HCT116 (cell line): ENCODE results near the gene CCDC28B. TPM values are rescaled to one million over a fixed set of nuclear protein-coding genes. Genes with fewer than 3 reads are reported as not detected.
A peak's percentile ranks its signal among the peaks of the same experiment; 100 is the strongest.

Experiments
- ATAC-seq: fragments of 200-7000 bp; cut with Tn5 transposase; 2 replicates; pipeline ENCODE4 v1.9.1; 2020; ENCODE audit warnings: mild to moderate bottlenecking, moderate library complexity
- BruUV-seq: library from RNA; stranded (reverse); fragments of 400-500 nt; replicated peaks from 2 replicates; lab custom pipeline; 2021; lab: Mats Ljungman, UMichigan
- CTCF ChIA-PET: fragments of 300-600 bp; sonication (Branson Sonifier 250); formaldehyde crosslinking; loops from one replicate; lab custom pipeline; 2021; ENCODE audit warnings: antibody characterized with exemption; lab: Charles Lee
- POLR2A ChIA-PET: fragments of 300-600, 350-600 bp; sonication (Branson Sonifier 250); formaldehyde crosslinking; loops from one replicate; lab custom pipeline; 2021; ENCODE audit warnings: antibody characterized with exemption; lab: Charles Lee
- RAD21 ChIA-PET, 2 experiments: fragments of 300-600 bp; sonication (Branson Sonifier 250); formaldehyde crosslinking; loops; one replicate each; lab custom pipeline; 2023; ENCODE audit warnings: low total read pairs in 2 of 2; ENCODE audit not compliant: uncharacterized antibody in 2 of 2, unreplicated experiment in 2 of 2, low non-redundant PET in 1 of 2; lab: Charles Lee
- DNase-seq: peaks from one replicate; pipeline ENCODE4 v3.0.0-alpha.2; 2010; ENCODE audit warnings: low read depth, low spot score
- H2AFZ ChIP-seq: fragments of 200-600 bp; shearing (Covaris generic), sonication (generic); 2 replicates; pipeline ENCODE4 v1.6.1; 2017; ENCODE audit warnings: low read depth, mixed run types, mixed read lengths, antibody characterized with exemption, low read length; ENCODE audit not compliant: poor library complexity, severe bottlenecking
- H3K27ac ChIP-seq: 2 replicates; pipeline ENCODE4 v1.5.1; 2012; ENCODE audit warnings: low read depth, low read length
- H3K27me3 ChIP-seq: fragments of 200-600 bp; sonication (generic); 2 replicates; pipeline ENCODE4 v1.6.1; 2016; ENCODE audit warnings: mixed run types, low read length, mixed read lengths; ENCODE audit not compliant: insufficient read depth
- H3K36me3 ChIP-seq, 2 experiments: fragments of 200-500 bp in 1 of 2; fragments of 200-600 bp in 1 of 2; sonication (Bioruptor generic) in 1 of 2; sonication (generic) in 1 of 2; 2 replicates each; pipeline versions ENCODE4 v1.5.1 to v1.6.1; 2014 to 2016; ENCODE audit warnings: low read length in 2 of 2, inconsistent platforms in 1 of 2, mixed read lengths in 1 of 2, mixed run types in 1 of 2; ENCODE audit not compliant: insufficient read depth in 2 of 2, control insufficient read depth in 1 of 2
- H3K4me1 ChIP-seq, 2 experiments: fragments of 200-600 bp in 1 of 2; sonication (generic) in 1 of 2; 2 replicates each; pipeline versions ENCODE4 v1.5.1 to v1.6.1; 2012 to 2017; ENCODE audit warnings: low read length in 2 of 2, inconsistent platforms in 1 of 2, mild to moderate bottlenecking in 1 of 2, mixed read lengths in 1 of 2, mixed run types in 1 of 2, moderate library complexity in 1 of 2; ENCODE audit not compliant: insufficient read depth in 2 of 2, control insufficient read depth in 1 of 2
- H3K4me2 ChIP-seq: fragments of 200-600 bp; sonication (generic); 2 replicates; pipeline ENCODE4 v1.6.1; 2017; ENCODE audit warnings: mixed run types, low read length, mixed read lengths
- H3K4me3 ChIP-seq, 2 experiments: fragments of 200-600 bp in 1 of 2; sonication (generic) in 1 of 2; replicated peaks in 1 of 2; 2 replicates each; pipeline ENCODE4 v1.5.1; 2011 to 2016; ENCODE audit warnings: low read length in 2 of 2, control low read depth in 1 of 2, low read depth in 1 of 2, mild to moderate bottlenecking in 1 of 2, mixed read lengths in 1 of 2, mixed run types in 1 of 2
- H3K79me2 ChIP-seq: fragments of 200-600 bp; sonication (generic); 2 replicates; pipeline ENCODE4 v1.6.1; 2017; ENCODE audit warnings: mild to moderate bottlenecking, mixed run types, low read length, moderate library complexity, mixed read lengths; ENCODE audit not compliant: insufficient read depth
- H3K9ac ChIP-seq: fragments of 200-600 bp; sonication (generic); 2 replicates; pipeline ENCODE4 v1.6.1; 2016; ENCODE audit warnings: low read length, mixed read lengths
- H3K9me2 ChIP-seq: fragments of 200-600 bp; sonication (generic), shearing (Covaris generic); 2 replicates; pipeline ENCODE4 v1.6.1; 2017; ENCODE audit warnings: mixed run types, mild to moderate bottlenecking, moderate library complexity; ENCODE audit not compliant: insufficient read depth
- H3K9me3 ChIP-seq, 2 experiments: fragments of 200-500 bp in 1 of 2; fragments of 200-600 bp in 1 of 2; sonication (Bioruptor generic) in 1 of 2; sonication (generic) in 1 of 2; 2 replicates each; pipeline ENCODE4 v1.6.1; 2014 to 2017; ENCODE audit warnings: low read length in 2 of 2, mixed read lengths in 2 of 2, inconsistent platforms in 1 of 2, low read depth in 1 of 2, mild to moderate bottlenecking in 1 of 2, mixed run types in 1 of 2, moderate library complexity in 1 of 2; ENCODE audit not compliant: control insufficient read depth in 1 of 2, insufficient read depth in 1 of 2
- H4K20me1 ChIP-seq: fragments of 200-600 bp; sonication (generic), shearing (Covaris generic); 2 replicates; pipeline ENCODE4 v1.6.1; 2017; ENCODE audit warnings: mixed run types, mild to moderate bottlenecking, moderate library complexity; ENCODE audit not compliant: insufficient read depth
- CBX3 ChIP-seq: IDR thresholded peaks from 2 replicates; pipeline ENCODE4 v1.6.1; 2012; ENCODE audit warnings: low read depth
- ELF1 ChIP-seq: IDR thresholded peaks from 2 replicates; pipeline ENCODE4 v1.6.1; 2012; ENCODE audit warnings: low read depth, borderline replicate concordance
- JUND ChIP-seq: IDR thresholded peaks from 2 replicates; pipeline ENCODE4 v1.6.1; 2012
- MAX ChIP-seq: IDR thresholded peaks from 2 replicates; pipeline ENCODE4 v1.6.1; 2012
- POLR2AphosphoS5 ChIP-seq: IDR thresholded peaks from 2 replicates; pipeline ENCODE4 v1.6.1; 2011; ENCODE audit warnings: mild to moderate bottlenecking, low read depth, low read length, moderate library complexity
- RAD21 ChIP-seq: IDR thresholded peaks from 2 replicates; pipeline ENCODE4 v1.6.1; 2012; ENCODE audit warnings: low read depth, mild to moderate bottlenecking
- REST ChIP-seq: IDR thresholded peaks from 2 replicates; pipeline ENCODE4 v1.6.1; 2012; ENCODE audit warnings: low read depth
- SP1 ChIP-seq: IDR thresholded peaks from 2 replicates; pipeline ENCODE4 v1.6.1; 2012; ENCODE audit warnings: low read depth
- TCF7L2 ChIP-seq: IDR thresholded peaks from 2 replicates; pipeline ENCODE4 v1.7.0; 2011; ENCODE audit warnings: borderline replicate concordance, inconsistent platforms; ENCODE audit not compliant: insufficient read depth, insufficient read length; ENCODE audit errors: extremely low read depth
- ZBTB33 ChIP-seq: IDR thresholded peaks from 2 replicates; pipeline ENCODE4 v1.6.1; 2011; ENCODE audit warnings: mild to moderate bottlenecking, low read length, moderate library complexity; ENCODE audit not compliant: insufficient replicate concordance; ENCODE audit errors: extremely low read depth
- intact Hi-C: fragments of 100-400 bp; cut with micrococcal nuclease; formaldehyde crosslinking; loops from 2 replicates; pipeline ENCODE4 v1.10.0; 2022
- total RNA-seq: library from RNA; stranded (reverse); gene quantifications from one replicate; pipeline ENCODE4 v1.2.1, GENCODE V29; 2021; ENCODE audit not compliant: unreplicated experiment

The CCDC28B gene
- total RNA-seq, 1 experiment from 2014 or later, result 5.9 TPM

- peaks cover 5 to 10% of the 10 kb centered on the region in 2 experiments; a peak in 3 of 4 replicates for H3K4me1 ChIP-seq
- H3K4me2 ChIP-seq, result no peak overlapping the region
- no peak for ATAC-seq
- H2AFZ ChIP-seq, result no peak overlapping the region
- BruUV-seq, result no TSS peak
- TF ChIP-seq POLR2AphosphoS5, result 0 out of 2 replicates have a peak, but pooled peaks have one; percentile 6
- no peak for TF ChIP-seq SP1
- TF ChIP-seq, all 23 proteins: peak for 1
- Histone ChIP-seq H3K36me3 (peaks cover 37 to 62% of the 10 kb centered on the region in 2 experiments), H3K9me2 (no peaks in the 10 kb centered on the region), H4K20me1 (no peaks in the 10 kb centered on the region; the same call in 1 of the 2 replicates), H3K9ac (no peak overlapping the region), H3K4me3 (no peak overlapping the region), H3K27ac (no peak overlapping the region), H3K9me3 (no peaks in the 10 kb centered on the region), H3K79me2 (0 out of 2 replicates have a peak, but pooled peaks cover under 1% of the 10 kb centered on the region), H3K27me3 (no peaks in the 10 kb centered on the region)
- intact Hi-C loops, result no loop called here
- ChIA-PET POLR2A (no interaction called here), CTCF (no interaction called here), RAD21 (no interaction called here)
- DNase-seq, result no peak
Observed at GRCh38 chr1:32195531-32195930, 4.9 kb upstream of the CCDC28B start.

- Histone ChIP-seq H3K27ac (no peak overlapping the region), H3K4me3 (no peak overlapping the region), H3K4me1 (peaks cover 5 to 17% of the 10 kb centered on the region in 2 experiments; a peak in 3 of 4 replicates), H3K36me3 (peaks cover 33 to 58% of the 10 kb centered on the region in 2 experiments), H3K27me3 (no peaks in the 10 kb centered on the region), H3K79me2 (no peaks in the 10 kb centered on the region), H4K20me1 (no peaks in the 10 kb centered on the region; the same call in 1 of the 2 replicates), H3K9ac (no peak overlapping the region), H3K9me3 (no peaks in the 10 kb centered on the region), H2AFZ (no peak overlapping the region), H3K4me2 (no peak overlapping the region), H3K9me2 (no peaks in the 10 kb centered on the region)
- RAD21 ChIA-PET, result no interaction called here
- no peak for ATAC-seq
- TF ChIP-seq MAX (no peak), ZBTB33 (no peak), JUND (no peak), SP1 (no peak), RAD21 (no peak), ELF1 (no peak), REST (no peak), TCF7L2 (no peak), CBX3 (no peak)
- BruUV-seq, result TSS peak; percentile 12
- CTCF ChIA-PET, result no interaction called here
- POLR2A ChIA-PET, result no interaction called here
- DNase-seq, result no peak
- intact Hi-C loops, result no loop called here
Observed at GRCh38 chr1:32195972-32196823, 4.2 kb upstream of the CCDC28B start.
